HFF-Myc (cell line): ENCODE data around the gene FAM131C.

Experiments used
- DNase-seq: peaks from one replicate; pipeline ENCODE4 v3.0.0-alpha.2; 2011; ENCODE audit warnings: low read depth; ENCODE audit errors: extremely low read depth
- H3K4me3 ChIP-seq: replicated peaks from 2 replicates; pipeline ENCODE4 v1.5.1; 2011; ENCODE audit warnings: low read depth, mild to moderate bottlenecking, control low read depth, low read length
- TF ChIP-seq, protein P1 (sequence below): IDR thresholded peaks from 2 replicates; pipeline ENCODE4 v1.5.1; 2012; ENCODE audit warnings: mild to moderate bottlenecking, low read depth, low read length, control low read depth; ENCODE audit errors: missing control alignments

The FAM131C gene

GRCh38 chr1:16085522-16085921 is 12.1 kb upstream of the FAM131C start:
- H3K4me3 ChIP-seq = no peak overlapping the region
- no peak for DNase-seq
- TF ChIP-seq, protein P1, sequence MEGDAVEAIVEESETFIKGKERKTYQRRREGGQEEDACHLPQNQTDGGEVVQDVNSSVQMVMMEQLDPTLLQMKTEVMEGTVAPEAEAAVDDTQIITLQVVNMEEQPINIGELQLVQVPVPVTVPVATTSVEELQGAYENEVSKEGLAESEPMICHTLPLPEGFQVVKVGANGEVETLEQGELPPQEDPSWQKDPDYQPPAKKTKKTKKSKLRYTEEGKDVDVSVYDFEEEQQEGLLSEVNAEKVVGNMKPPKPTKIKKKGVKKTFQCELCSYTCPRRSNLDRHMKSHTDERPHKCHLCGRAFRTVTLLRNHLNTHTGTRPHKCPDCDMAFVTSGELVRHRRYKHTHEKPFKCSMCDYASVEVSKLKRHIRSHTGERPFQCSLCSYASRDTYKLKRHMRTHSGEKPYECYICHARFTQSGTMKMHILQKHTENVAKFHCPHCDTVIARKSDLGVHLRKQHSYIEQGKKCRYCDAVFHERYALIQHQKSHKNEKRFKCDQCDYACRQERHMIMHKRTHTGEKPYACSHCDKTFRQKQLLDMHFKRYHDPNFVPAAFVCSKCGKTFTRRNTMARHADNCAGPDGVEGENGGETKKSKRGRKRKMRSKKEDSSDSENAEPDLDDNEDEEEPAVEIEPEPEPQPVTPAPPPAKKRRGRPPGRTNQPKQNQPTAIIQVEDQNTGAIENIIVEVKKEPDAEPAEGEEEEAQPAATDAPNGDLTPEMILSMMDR = no peak

- no peak for DNase-seq
- H3K4me3 ChIP-seq = no peak overlapping the region
- TF ChIP-seq, protein P1 = no peak
Measured at GRCh38 chr1:16083486-16083885, 10.0 kb upstream of the FAM131C start.

GRCh38 chr1:16082283-16083038 is 9.0 kb upstream of the FAM131C start:
- DNase-seq = peak; percentile 36
- no peak overlapping the region for H3K4me3 ChIP-seq
- TF ChIP-seq, protein P1 = peak; percentile 89

GRCh38 chr1:16081636-16082035 is 8.2 kb upstream of the FAM131C start:
- no peak for DNase-seq
- TF ChIP-seq, protein P1 = no peak
- no peak overlapping the region for H3K4me3 ChIP-seq

DNA sequence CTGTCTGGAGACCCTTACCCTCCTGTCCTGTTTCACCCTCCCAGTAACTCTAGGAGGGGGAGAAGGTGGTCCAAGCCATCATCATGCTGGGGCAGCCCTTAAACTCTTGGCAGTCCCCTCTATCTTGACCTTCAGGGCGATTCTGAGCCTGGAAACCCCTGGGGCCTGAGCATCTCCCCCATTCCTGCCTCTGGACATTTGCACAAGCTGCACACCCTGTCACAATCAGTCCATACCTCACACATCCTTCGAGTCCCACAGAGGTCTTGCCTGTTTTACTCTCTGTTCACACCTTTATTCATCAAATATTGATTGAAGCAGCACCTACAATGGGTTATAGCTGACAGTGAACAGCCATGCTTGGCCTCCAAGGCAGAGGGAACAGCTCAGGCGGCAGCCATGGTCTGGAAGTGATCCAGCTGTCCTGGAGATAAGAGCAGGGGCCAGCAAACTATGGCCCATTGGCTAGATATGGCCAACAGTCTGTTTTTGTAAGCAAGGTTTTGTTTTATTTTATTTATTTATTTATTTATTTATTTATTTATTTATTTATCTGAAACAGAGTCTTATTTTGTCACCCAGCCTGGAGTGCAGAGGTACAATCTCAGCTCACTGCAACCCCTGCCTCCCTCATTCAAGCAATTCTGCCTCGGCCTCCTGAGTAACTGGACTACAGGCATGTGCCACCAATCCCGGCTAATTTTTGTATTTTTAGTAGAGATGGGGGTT is 7.1 kb upstream of the FAM131C start:
- no peak for DNase-seq
- TF ChIP-seq, protein P1 = no peak
- no peak overlapping the region for H3K4me3 ChIP-seq

GRCh38 chr1:16078925-16079656 is 5.6 kb upstream of the FAM131C start:
- TF ChIP-seq, protein P1 = peak; percentile 90
- peak; percentile 27 for DNase-seq

More at GRCh38 chr1:16078925-16079656, 5.6 kb upstream of the FAM131C start:
- no peak overlapping the region for H3K4me3 ChIP-seq
